Measurements from ENCODE around the gene GATA3. TPM values are rescaled to one million over a fixed set of nuclear protein-coding genes. Genes with fewer than 3 reads are reported as not detected.
A peak's percentile ranks its signal among the peaks of the same experiment; 100 is the strongest.
"Not testable (repeated sequence)": the region's sequence is repeated elsewhere in the genome, so short reads cannot be mapped to it uniquely, and the experiment has no call there.

Gene GATA3
- polyA plus RNA-seq, 4 donors = 0.37 to 0.84 (median 0.63) TPM

DNA sequence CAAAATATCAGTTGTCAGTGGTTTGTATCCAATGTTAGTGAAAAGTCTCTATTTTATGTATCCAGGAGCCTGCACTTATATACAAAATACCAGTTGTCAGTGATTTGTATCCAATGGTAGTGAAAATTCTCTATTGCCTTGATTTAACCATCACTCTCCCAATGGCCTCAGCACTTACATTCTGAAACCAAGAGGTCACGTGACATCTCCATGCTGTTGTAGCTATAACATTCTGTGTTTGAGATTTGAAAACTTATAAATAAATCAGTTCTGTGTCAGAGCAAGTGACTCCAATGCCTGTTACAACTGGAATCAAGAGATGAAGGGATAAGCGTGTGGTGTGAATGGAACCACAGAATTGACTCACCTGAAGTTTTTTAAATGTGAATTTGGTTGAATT lies 30.6 kb upstream of the GATA3 start:
- 85 to 94% (median 90%) methylated on average over 2 of the region's 2 CpGs for WGBS, 3 donors
- Histone ChIP-seq H3K27ac (ENCODE audit: low read depth in 1 of 3, low read length in 2 of 3) (no peak overlapping the region), H3K27me3 (ENCODE audit: control insufficient read depth in 3 of 3, insufficient read depth in 3 of 3, low read length in 3 of 3) (peaks cover 0 to 18% (median 6%) of the 10 kb centered on the region in 3 donors), H3K4me1 (ENCODE audit: control insufficient read depth in 3 of 3, insufficient read depth in 2 of 3, low read depth in 1 of 3, low read length in 2 of 3) (peaks cover 0 to 3% (median 0%) of the 10 kb centered on the region in 3 donors), H3K36me3 (ENCODE audit: control insufficient read depth in 3 of 3, insufficient read depth in 2 of 3, low read depth in 1 of 3, low read length in 3 of 3) (no peaks in the 10 kb centered on the region), H3K9me3 (ENCODE audit: control insufficient read depth in 2 of 2, insufficient read depth in 1 of 2, low read depth in 1 of 2, low read length in 1 of 2) (no peaks in the 10 kb centered on the region), H3K4me3 (ENCODE audit: low read depth in 1 of 3, low read length in 3 of 3) (no peak overlapping the region)
- DNase-seq (no peak), FAIRE-seq (no peak)

GRCh38 chr10:8026349-8027259 lies 27.9 kb upstream of the GATA3 start:
- DNase-seq = no peak
- 19 to 39% (median 25%) methylated on average over 17 of the region's 17 CpGs for WGBS, 3 donors
- Histone ChIP-seq H3K9me3 (ENCODE audit: control insufficient read depth in 2 of 2, insufficient read depth in 1 of 2, low read depth in 1 of 2, low read length in 1 of 2) (no peaks in the 10 kb centered on the region), H3K27me3 (ENCODE audit: control insufficient read depth in 3 of 3, insufficient read depth in 3 of 3, low read length in 3 of 3) (peaks cover 0 to 33% (median 11%) of the 10 kb centered on the region in 3 donors), H3K4me3 (ENCODE audit: low read depth in 1 of 3, low read length in 3 of 3) (no peak overlapping the region), H3K36me3 (ENCODE audit: control insufficient read depth in 3 of 3, insufficient read depth in 2 of 3, low read depth in 1 of 3, low read length in 3 of 3) (no peaks in the 10 kb centered on the region), H3K4me1 (ENCODE audit: control insufficient read depth in 3 of 3, insufficient read depth in 2 of 3, low read depth in 1 of 3, low read length in 2 of 3) (peaks cover 0 to 3% (median 0%) of the 10 kb centered on the region in 3 donors), H3K27ac (ENCODE audit: low read depth in 1 of 3, low read length in 2 of 3) (no peak overlapping the region)
- FAIRE-seq = no peak

DNA sequence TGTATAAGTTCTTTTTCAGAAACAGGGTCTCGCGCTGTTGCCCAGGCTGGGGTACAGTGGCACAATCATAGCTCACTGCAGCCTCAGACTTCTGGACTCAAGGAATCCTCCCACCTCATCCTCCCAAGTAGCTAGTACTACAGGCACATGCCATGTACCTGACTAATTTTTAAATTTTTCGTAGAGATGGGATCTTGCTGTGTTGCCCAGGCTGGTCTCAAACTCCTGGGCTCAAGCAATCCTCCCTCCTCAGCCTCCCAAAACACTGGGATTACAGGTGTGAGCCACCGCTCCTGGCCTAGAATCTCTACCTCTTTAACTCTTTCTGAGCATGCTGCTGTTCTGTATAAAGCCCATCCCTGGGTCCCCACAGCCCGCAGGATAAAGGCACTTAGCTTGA lies 23.3 kb upstream of the GATA3 start:
- FAIRE-seq; DNase-seq; H3K36me3 ChIP-seq (ENCODE audit: control insufficient read depth in 3 of 3, insufficient read depth in 2 of 3, low read depth in 1 of 3, low read length in 3 of 3); H3K9me3 ChIP-seq (ENCODE audit: control insufficient read depth in 2 of 2, insufficient read depth in 1 of 2, low read depth in 1 of 2, low read length in 1 of 2); H3K4me3 ChIP-seq (ENCODE audit: low read depth in 1 of 3, low read length in 3 of 3); H3K27ac ChIP-seq (ENCODE audit: low read depth in 1 of 3, low read length in 2 of 3); H3K4me1 ChIP-seq (ENCODE audit: control insufficient read depth in 3 of 3, insufficient read depth in 2 of 3, low read depth in 1 of 3, low read length in 2 of 3): not testable (repeated sequence)
- WGBS, 3 donors = 87 to 94% (median 88%) methylated on average over 5 of the region's 5 CpGs
- H3K27me3 ChIP-seq (ENCODE audit: control insufficient read depth in 3 of 3, insufficient read depth in 3 of 3, low read length in 3 of 3) = peaks cover 3 to 71% (median 35%) of the 10 kb centered on the region in 3 donors

- FAIRE-seq (no peak), DNase-seq (no peak)
- peaks cover 4 to 8% (median 7%) of the 10 kb centered on the region in 3 donors for H3K4me1 ChIP-seq (ENCODE audit: control insufficient read depth in 3 of 3, insufficient read depth in 2 of 3, low read depth in 1 of 3, low read length in 2 of 3)
- no peak overlapping the region for H3K27ac ChIP-seq (ENCODE audit: low read depth in 1 of 3, low read length in 2 of 3)
- peaks cover 3 to 74% (median 39%) of the 10 kb centered on the region in 3 donors for H3K27me3 ChIP-seq (ENCODE audit: control insufficient read depth in 3 of 3, insufficient read depth in 3 of 3, low read length in 3 of 3)
- H3K36me3 ChIP-seq (ENCODE audit: control insufficient read depth in 3 of 3, insufficient read depth in 2 of 3, low read depth in 1 of 3, low read length in 3 of 3) = no peaks in the 10 kb centered on the region
- H3K9me3 ChIP-seq (ENCODE audit: control insufficient read depth in 2 of 2, insufficient read depth in 1 of 2, low read depth in 1 of 2, low read length in 1 of 2) = peaks cover 0 to 3% of the 10 kb centered on the region in 2 donors
- no peak overlapping the region for H3K4me3 ChIP-seq (ENCODE audit: low read depth in 1 of 3, low read length in 3 of 3)
- 82 to 92% (median 83%) methylated on average over 7 of the region's 7 CpGs for WGBS, 3 donors
These were observed 21.9 kb upstream of the GATA3 start for GRCh38 chr10:8032558-8032957.

GRCh38 chr10:8033812-8034465 lies 20.5 kb upstream of the GATA3 start:
- DNase-seq (peak in 1 of 2 donors; percentile 35), FAIRE-seq (no peak)
- Histone ChIP-seq H3K4me3 (ENCODE audit: low read depth in 1 of 3, low read length in 3 of 3) (peak overlapping the region in 1 of 3 donors; percentile 5), H3K9me3 (ENCODE audit: control insufficient read depth in 2 of 2, insufficient read depth in 1 of 2, low read depth in 1 of 2, low read length in 1 of 2) (peaks cover 0 to 3% of the 10 kb centered on the region in 2 donors), H3K27me3 (ENCODE audit: control insufficient read depth in 3 of 3, insufficient read depth in 3 of 3, low read length in 3 of 3) (peaks cover 3 to 88% (median 46%) of the 10 kb centered on the region in 3 donors), H3K4me1 (ENCODE audit: control insufficient read depth in 3 of 3, insufficient read depth in 2 of 3, low read depth in 1 of 3, low read length in 2 of 3) (peaks cover 5 to 8% (median 7%) of the 10 kb centered on the region in 3 donors), H3K27ac (ENCODE audit: low read depth in 1 of 3, low read length in 2 of 3) (no peak overlapping the region), H3K36me3 (ENCODE audit: control insufficient read depth in 3 of 3, insufficient read depth in 2 of 3, low read depth in 1 of 3, low read length in 3 of 3) (no peaks in the 10 kb centered on the region)
- 4 to 10% (median 6%) methylated on average over 30 to 45 of the region's 45 CpGs for WGBS, 3 donors

DNA sequence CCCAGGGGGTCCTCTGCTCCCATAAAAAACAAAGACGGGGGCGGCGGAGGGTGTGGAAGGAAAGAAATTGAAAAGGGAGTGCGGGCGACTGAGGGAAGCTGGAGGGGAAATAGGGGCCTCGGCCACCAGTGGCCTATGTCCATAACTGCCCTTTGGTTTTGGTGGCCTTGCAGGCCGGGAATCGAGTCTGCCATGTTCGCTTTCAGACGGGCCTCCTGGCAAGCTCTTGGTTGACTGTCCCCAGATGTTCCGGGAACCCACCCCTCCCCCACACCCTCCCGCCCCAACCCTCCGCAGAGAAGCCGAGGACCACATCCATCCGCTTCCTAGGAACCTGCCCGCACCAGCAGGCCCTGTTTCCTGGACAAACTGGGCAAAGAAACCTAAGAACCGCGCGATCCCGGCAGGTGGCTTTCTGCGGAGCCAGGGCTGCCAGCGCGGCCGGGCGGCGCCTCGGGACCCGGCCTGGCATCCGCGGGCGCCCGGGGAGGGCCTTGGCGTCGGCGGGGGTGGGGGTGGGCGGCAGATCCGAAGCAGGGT lies 20.0 kb upstream of the GATA3 start:
- H3K4me3 ChIP-seq (ENCODE audit: low read depth in 1 of 3, low read length in 3 of 3) = peak overlapping the region in 1 of 3 donors; percentile 2
- H3K27ac ChIP-seq (ENCODE audit: low read depth in 1 of 3, low read length in 2 of 3) = no peak overlapping the region
- peaks cover 5 to 8% (median 7%) of the 10 kb centered on the region in 3 donors for H3K4me1 ChIP-seq (ENCODE audit: control insufficient read depth in 3 of 3, insufficient read depth in 2 of 3, low read depth in 1 of 3, low read length in 2 of 3)
- FAIRE-seq (no peak), DNase-seq (peak in 1 of 2 donors; percentile 33)
- H3K27me3 ChIP-seq (ENCODE audit: control insufficient read depth in 3 of 3, insufficient read depth in 3 of 3, low read length in 3 of 3) = peaks cover 3 to 94% (median 48%) of the 10 kb centered on the region in 3 donors
- peaks cover 0 to 3% of the 10 kb centered on the region in 2 donors for H3K9me3 ChIP-seq (ENCODE audit: control insufficient read depth in 2 of 2, insufficient read depth in 1 of 2, low read depth in 1 of 2, low read length in 1 of 2)
- WGBS, 3 donors = 3 to 5% (median 3%) methylated on average over 29 to 37 of the region's 37 CpGs
- no peaks in the 10 kb centered on the region for H3K36me3 ChIP-seq (ENCODE audit: control insufficient read depth in 3 of 3, insufficient read depth in 2 of 3, low read depth in 1 of 3, low read length in 3 of 3)

- H3K4me1 ChIP-seq (ENCODE audit: control insufficient read depth in 3 of 3, insufficient read depth in 2 of 3, low read depth in 1 of 3, low read length in 2 of 3) = peaks cover 5 to 8% (median 7%) of the 10 kb centered on the region in 3 donors
- no peaks in the 10 kb centered on the region for H3K36me3 ChIP-seq (ENCODE audit: control insufficient read depth in 3 of 3, insufficient read depth in 2 of 3, low read depth in 1 of 3, low read length in 3 of 3)
- peaks cover 3 to 98% (median 48%) of the 10 kb centered on the region in 3 donors for H3K27me3 ChIP-seq (ENCODE audit: control insufficient read depth in 3 of 3, insufficient read depth in 3 of 3, low read length in 3 of 3)
- WGBS, 3 donors = 5 to 13% (median 7%) methylated on average over 29 to 32 of the region's 32 CpGs
- peaks cover 0 to 3% of the 10 kb centered on the region in 2 donors for H3K9me3 ChIP-seq (ENCODE audit: control insufficient read depth in 2 of 2, insufficient read depth in 1 of 2, low read depth in 1 of 2, low read length in 1 of 2)
- no peak overlapping the region for H3K27ac ChIP-seq (ENCODE audit: low read depth in 1 of 3, low read length in 2 of 3)
- DNase-seq (peak in 1 of 2 donors; percentile 30), FAIRE-seq (no peak)
- H3K4me3 ChIP-seq (ENCODE audit: low read depth in 1 of 3, low read length in 3 of 3) = peak overlapping the region in 1 of 3 donors; percentile 2
These were observed 19.4 kb upstream of the GATA3 start for GRCh38 chr10:8035006-8035640.

All from small intestine (tissue), 7 donors.